ENCODE results near the gene LIN9. TPM values are rescaled to one million over a fixed set of nuclear protein-coding genes. Genes with fewer than 3 reads are reported as not detected.
"Not testable (repeated sequence)": the region's sequence is repeated elsewhere in the genome, so short reads cannot be mapped to it uniquely, and the experiment has no call there.

Gene LIN9
- total RNA-seq, 1 donor from 2014 or later = 23.2 TPM

- DNase-seq (ENCODE audit: low spot score in 2 of 2) = no peak
- no peak for FAIRE-seq
Measured at GRCh38 chr1:226220473-226221189, 88.3 kb downstream of the LIN9 start.

- FAIRE-seq (no peak), DNase-seq (ENCODE audit: low spot score in 2 of 2) (no peak)
Measured at GRCh38 chr1:226217273-226217672, 91.7 kb downstream of the LIN9 start.

DNA sequence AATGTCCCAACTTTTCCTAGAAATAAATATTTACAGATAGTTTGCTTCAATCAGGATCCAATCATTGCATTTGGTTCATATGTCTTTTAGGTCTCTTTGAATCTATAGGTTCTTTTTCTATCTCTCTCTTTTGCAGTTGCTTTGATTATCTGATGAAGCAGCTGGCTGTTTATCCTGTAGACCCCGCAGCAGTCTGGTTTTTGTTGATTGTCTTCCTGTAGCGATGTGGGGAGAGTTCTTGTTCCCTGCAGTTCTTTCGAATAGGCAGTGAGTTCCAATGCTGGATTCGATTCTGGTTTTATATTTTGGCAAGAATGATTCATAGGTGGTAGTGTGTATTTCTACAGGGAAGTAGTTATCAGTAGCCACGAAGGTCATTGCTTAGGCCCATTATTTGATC, 92.9 kb downstream of the LIN9 start:
- FAIRE-seq (no peak), DNase-seq (ENCODE audit: low spot score in 2 of 2) (no peak)

- DNase-seq (ENCODE audit: low spot score in 2 of 2) (no peak), FAIRE-seq (no peak)
Measured at GRCh38 chr1:226215239-226215638, 93.7 kb downstream of the LIN9 start.

- DNase-seq (ENCODE audit: low spot score in 2 of 2) (no peak), FAIRE-seq (no peak)
Measured at GRCh38 chr1:226212545-226212944, 96.4 kb downstream of the LIN9 start.

DNA sequence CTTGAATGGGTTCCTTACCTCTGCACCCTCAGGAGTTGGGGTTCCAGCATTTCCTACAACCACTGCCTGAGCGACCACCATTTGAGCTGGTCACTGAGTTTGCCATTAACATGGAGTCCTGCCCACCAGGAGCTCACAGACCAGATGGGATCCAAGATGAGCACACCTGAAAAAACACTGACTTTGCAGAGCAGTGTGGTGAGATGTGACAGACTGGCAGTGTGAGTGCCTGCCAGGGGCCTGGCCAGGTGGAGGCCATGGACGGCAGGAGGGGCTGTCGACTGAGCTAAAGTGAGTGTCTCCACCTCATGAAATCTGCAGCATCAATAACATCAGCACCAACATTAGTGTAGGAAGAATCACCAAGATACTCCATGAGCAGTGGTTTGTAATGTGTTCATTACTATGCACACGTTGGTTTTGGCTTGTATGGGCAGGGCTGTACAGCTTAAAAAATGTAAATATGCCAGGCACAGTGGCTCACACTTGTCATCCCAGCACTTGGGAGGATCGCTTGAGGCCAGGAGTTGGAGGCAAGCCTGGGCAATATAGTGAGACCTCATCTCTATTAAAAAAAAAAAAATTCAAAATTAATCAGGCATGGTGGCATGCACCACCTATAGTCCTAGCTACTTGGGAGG, 97.7 kb downstream of the LIN9 start:
- FAIRE-seq (no peak), DNase-seq (ENCODE audit: low spot score in 2 of 2) (no peak)

GRCh38 chr1:226210571-226211176, 98.3 kb downstream of the LIN9 start:
- DNase-seq (ENCODE audit: low spot score in 2 of 2) = no peak
- no peak for FAIRE-seq

- FAIRE-seq (no peak), DNase-seq (ENCODE audit: low spot score in 2 of 2) (no peak)
Measured at GRCh38 chr1:226209307-226210059, 99.5 kb downstream of the LIN9 start.

DNA sequence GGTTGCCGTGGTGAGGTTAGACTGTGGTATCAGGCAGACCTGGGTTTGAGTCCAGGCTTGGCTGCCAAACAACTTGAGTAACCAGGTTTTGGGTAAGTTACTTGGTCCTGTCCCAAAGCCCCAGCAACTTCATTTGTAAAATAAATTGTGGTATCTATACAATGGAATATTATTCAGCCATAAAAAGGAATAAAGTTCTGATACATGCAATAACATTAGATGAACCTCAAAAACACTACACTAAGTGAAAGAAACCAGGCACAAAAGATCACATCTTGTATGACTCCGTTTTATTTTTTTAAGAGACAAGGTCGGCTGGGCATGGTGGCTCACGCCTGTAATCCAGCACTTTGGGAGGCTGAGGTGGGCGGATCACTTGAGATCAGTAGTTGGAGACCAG, 101.9 kb downstream of the LIN9 start:
- FAIRE-seq = no peak
- DNase-seq (ENCODE audit: low spot score in 2 of 2) = no peak

DNA sequence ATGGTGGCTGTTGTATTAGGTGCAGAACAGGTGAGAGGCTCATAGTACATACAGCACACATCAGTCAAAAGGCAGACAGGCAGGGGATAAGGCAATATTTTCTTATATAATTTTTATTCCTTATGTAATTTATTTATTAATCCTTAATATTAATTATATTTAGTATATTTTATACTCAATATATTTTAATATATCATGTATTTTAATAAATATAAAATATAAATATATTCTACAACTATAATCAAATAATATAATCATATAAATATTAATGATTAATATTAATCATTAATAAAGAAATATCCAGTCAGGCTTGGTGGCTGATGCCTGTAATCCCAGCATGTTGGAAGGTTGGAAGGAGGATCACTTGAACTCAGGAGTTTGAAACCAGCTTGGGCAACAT, 104.8 kb downstream of the LIN9 start:
- FAIRE-seq (peak; percentile 88), DNase-seq (ENCODE audit: low spot score in 2 of 2) (no peak)

- FAIRE-seq (no peak), DNase-seq (ENCODE audit: low spot score in 2 of 2) (no peak)
Measured at GRCh38 chr1:226203655-226204054, 105.3 kb downstream of the LIN9 start.

GRCh38 chr1:226203240-226203639, 105.7 kb downstream of the LIN9 start:
- DNase-seq (ENCODE audit: low spot score in 2 of 2) = no peak
- no peak for FAIRE-seq

- FAIRE-seq; DNase-seq (ENCODE audit: low spot score in 2 of 2): not testable (repeated sequence)
Measured at GRCh38 chr1:226202666-226203065, 106.3 kb downstream of the LIN9 start.

- DNase-seq (ENCODE audit: low spot score in 2 of 2) = no peak
- FAIRE-seq = no peak
Measured at GRCh38 chr1:226202246-226202645, 106.7 kb downstream of the LIN9 start.

- DNase-seq (ENCODE audit: low spot score in 2 of 2) (no peak), FAIRE-seq (no peak)
Measured at GRCh38 chr1:226201029-226201593, 107.9 kb downstream of the LIN9 start.

DNA sequence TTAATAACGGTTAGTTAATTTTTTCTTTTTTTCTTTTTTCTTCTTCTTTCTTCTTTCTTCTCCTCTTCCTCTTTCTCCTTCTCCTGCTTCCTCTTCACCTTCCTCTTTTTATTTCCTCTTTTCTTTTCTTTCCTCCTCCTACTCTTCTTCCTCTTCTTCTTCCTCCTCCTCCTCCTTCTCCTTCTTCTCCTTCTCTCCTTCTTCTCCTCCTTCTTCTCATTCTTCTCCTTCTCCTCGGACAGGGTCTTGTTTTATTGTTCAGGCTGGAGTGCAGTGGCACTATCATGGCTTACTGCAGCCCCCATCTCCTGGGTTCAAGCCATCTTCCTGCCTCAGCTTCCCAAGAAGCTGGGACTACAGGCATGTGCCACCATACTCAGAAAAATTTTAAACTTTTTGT, 109.0 kb downstream of the LIN9 start:
- FAIRE-seq = no peak

GRCh38 chr1:226195144-226195543, 113.8 kb downstream of the LIN9 start:
- no peak for FAIRE-seq
- no peak for DNase-seq (ENCODE audit: low spot score in 2 of 2)

More for the DNA sequence above, 109.0 kb downstream of the LIN9 start:
- no peak for DNase-seq (ENCODE audit: low spot score in 2 of 2)

DNA sequence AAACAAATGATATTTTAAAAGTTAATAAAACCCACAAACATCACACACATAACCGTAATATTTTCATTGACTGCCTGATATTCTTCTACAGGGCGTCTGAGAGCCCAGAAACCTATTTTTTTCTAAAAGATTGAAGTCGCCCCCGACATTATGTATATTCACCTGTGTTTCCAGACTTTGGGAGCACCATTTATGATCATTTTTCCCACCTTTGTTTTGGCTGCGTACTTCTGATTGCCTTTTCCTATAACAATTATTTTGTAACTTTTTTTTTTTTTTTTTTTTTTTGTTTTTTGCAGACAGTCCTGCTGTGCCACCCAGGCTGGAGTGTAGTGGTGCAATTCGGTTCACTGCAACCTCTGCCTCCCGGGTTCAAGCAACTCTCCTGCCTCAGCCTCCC, 121.6 kb downstream of the LIN9 start:
- no peak for DNase-seq (ENCODE audit: low spot score in 2 of 2)
- no peak for FAIRE-seq

- FAIRE-seq (no peak), DNase-seq (ENCODE audit: low spot score in 2 of 2) (no peak)
Measured at GRCh38 chr1:226187019-226187322, 122.0 kb downstream of the LIN9 start.

DNA sequence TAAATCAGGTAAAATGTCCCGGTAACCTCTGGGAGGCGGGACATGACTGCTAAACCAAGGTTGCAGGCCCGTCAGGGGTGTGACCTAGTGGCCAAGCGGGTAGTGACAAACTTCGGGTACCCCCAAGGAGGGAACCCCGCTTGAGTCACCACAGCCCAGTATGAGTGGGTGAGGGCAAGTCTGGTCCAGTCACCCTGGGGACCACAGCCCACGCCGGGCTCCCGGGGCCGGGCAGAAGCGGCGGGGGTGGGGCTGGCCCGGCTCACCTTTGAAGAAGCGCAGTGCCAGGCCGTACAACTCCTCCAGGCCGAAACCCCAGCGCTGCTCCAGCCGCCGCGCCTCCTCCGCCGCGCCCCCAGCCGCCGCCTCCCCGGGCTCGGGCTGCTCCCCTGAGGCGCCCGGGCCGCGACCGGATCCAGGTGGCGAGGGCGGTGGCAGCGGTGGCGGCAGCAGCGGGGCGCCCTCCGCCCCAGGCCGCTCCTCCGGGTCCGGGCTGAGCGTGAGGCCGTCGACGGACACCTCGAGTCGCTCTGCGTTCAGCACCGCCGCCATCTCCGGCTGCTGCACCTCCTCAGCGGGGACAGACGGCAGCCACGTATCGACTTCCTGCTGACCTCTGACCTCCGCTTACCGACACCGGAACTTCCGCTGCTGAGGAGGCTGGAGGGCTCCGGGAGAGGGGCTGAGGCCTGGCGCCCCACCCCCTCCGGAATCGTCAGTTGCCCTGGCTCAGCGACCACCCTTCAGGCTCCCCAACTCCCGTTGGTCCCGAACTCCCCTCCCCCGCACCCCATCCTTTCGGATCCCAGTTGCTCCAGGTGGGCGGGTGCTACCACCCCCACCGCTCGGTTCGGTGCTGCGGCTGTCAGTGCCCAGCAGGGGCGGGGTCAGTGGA, 122.6 kb downstream of the LIN9 start, which contains the start of gene ACBD3:
TSS of gene ACBD3 (minus strand) at position 618 of the 895 bp plus-strand sequence. CDS start at position 552, 66 bp downstream.
- DNase-seq (ENCODE audit: low spot score in 2 of 2) = peak; percentile 90 to 91
- FAIRE-seq = no peak
